COLO668 (cell line): ENCODE results near the gene FBXO42.
"Not testable (repeated sequence)": the region's sequence is repeated elsewhere in the genome, so short reads cannot be mapped to it uniquely, and the experiment has no call there.

Experiments
- DNase-seq: peaks from one replicate; lab custom pipeline; 2025; ENCODE audit not compliant: unreplicated experiment; lab: John Stamatoyannopoulos, UW

Gene FBXO42

GRCh38 chr1:16372535-16373285 is 20.4 kb upstream of the FBXO42 start:
- DNase-seq = no peak

GRCh38 chr1:16371725-16372124 is 19.4 kb upstream of the FBXO42 start:
- no peak for DNase-seq

- no peak for DNase-seq
Measured at GRCh38 chr1:16369821-16370220, 17.5 kb upstream of the FBXO42 start.

GRCh38 chr1:16367968-16368890 is 15.9 kb upstream of the FBXO42 start:
- no peak for DNase-seq

GRCh38 chr1:16367258-16367967 is 15.1 kb upstream of the FBXO42 start:
- DNase-seq = peak; percentile 86

GRCh38 chr1:16366722-16367257 is 14.5 kb upstream of the FBXO42 start, which contains the start of gene SZRD1:
Gene SZRD1 (plus strand): TSS chr1:16367242. CDS start chr1:16367258, 16 bp downstream.
- peak; percentile 100 for DNase-seq

GRCh38 chr1:16365146-16365498 is 12.8 kb upstream of the FBXO42 start:
- DNase-seq = not testable (repeated sequence)

- DNase-seq = no peak
Measured at GRCh38 chr1:16356867-16357266, 4.6 kb upstream of the FBXO42 start.

GRCh38 chr1:16354619-16355018 is 2.3 kb upstream of the FBXO42 start:
- DNase-seq = no peak

GRCh38 chr1:16352842-16353535 is 709 bp upstream of the FBXO42 start:
- peak; percentile 61 for DNase-seq

GRCh38 chr1:16351456-16351993 is 755 bp downstream of the FBXO42 start:
- peak; percentile 44 for DNase-seq

- no peak for DNase-seq
Measured at GRCh38 chr1:16349847-16350406, 2.4 kb downstream of the FBXO42 start.

- DNase-seq = no peak
Measured at GRCh38 chr1:16348414-16349182, 3.7 kb downstream of the FBXO42 start.

- DNase-seq = not testable (repeated sequence)
Measured at GRCh38 chr1:16343276-16343675, 9.0 kb downstream of the FBXO42 start.

GRCh38 chr1:16342331-16343062 is 9.8 kb downstream of the FBXO42 start:
- no peak for DNase-seq

GRCh38 chr1:16340673-16341072 is 11.6 kb downstream of the FBXO42 start:
- no peak for DNase-seq

GRCh38 chr1:16338961-16339360 is 13.3 kb downstream of the FBXO42 start:
- DNase-seq = no peak

- DNase-seq = no peak
Measured at GRCh38 chr1:16334655-16335340, 17.5 kb downstream of the FBXO42 start.
